ENCODE data around the gene RANGRF.

- no peak for TF ChIP-seq CTCF (IDR thresholded peaks at IDR 0.05; ENCODE audit: low read depth, low read length, poor library complexity, severe bottlenecking)
- TF ChIP-seq EZH2phosphoT487 (IDR thresholded peaks at IDR 0.05; ENCODE audit: borderline replicate concordance, low read length) = no peak
Measured at GRCh38 chr17:8312726-8313600, 24.5 kb downstream of the RANGRF start.
